Measurements from ENCODE around the gene DEDD. TPM values are rescaled to one million over a fixed set of nuclear protein-coding genes. Genes with fewer than 3 reads are reported as not detected.

Gene DEDD
- total RNA-seq = 43.8 and 45.7 TPM in 2 replicates

GRCh38 chr1:161132410-161133219 lies at the start of gene DEDD:
DEDD (minus strand) TSS chr1:161132667; CDS start chr1:161124462, 8,205 bp downstream.

GRCh38 chr1:161177112-161177935 lies 44.9 kb upstream of the DEDD start, which contains the start of gene B4GALT3:
B4GALT3 (minus strand) TSS chr1:161177507; CDS start chr1:161176060, 1,447 bp downstream.

GRCh38 chr1:161165742-161166668 lies 33.5 kb upstream of the DEDD start, which contains the start of gene PPOX:
PPOX (plus strand) TSS chr1:161166426; CDS start chr1:161166848, 422 bp downstream.

GRCh38 chr1:161159087-161159912 lies 26.8 kb upstream of the DEDD start, which contains the start of gene USP21:
USP21 (plus strand) TSS chr1:161159500; CDS start chr1:161160641, 1,141 bp downstream.

GRCh38 chr1:161153682-161154337 lies 21.3 kb upstream of the DEDD start, which contains the start of gene UFC1:
UFC1 (plus strand) TSS chr1:161153978; CDS start chr1:161153998, 20 bp downstream.

GRCh38 chr1:161117759-161118581 lies 14.5 kb downstream of the DEDD start, which contains the start of the genes NIT1 and PFDN2:
NIT1 (plus strand) TSS chr1:161118105; CDS start chr1:161118177, 72 bp downstream.
PFDN2 (minus strand) TSS chr1:161118037; CDS start chr1:161118026, 11 bp downstream.

GRCh38 chr1:161098210-161099068 lies 34.0 kb downstream of the DEDD start, which contains the start of gene KLHDC9:
KLHDC9 (plus strand) TSS chr1:161098361; CDS start chr1:161098536, 175 bp downstream.

GRCh38 chr1:161089251-161089924 lies 43.1 kb downstream of the DEDD start, which contains the start of gene NECTIN4:
NECTIN4 (minus strand) TSS chr1:161089558; CDS start chr1:161089296, 262 bp downstream.

Small RNA genes within 50 kb of the gene (small RNA-seq; reads per million reads assigned to genes)
- gene RF01225 = not detected

Other genes with a start within 250 kb of the DEDD start
- not detected in 2 replicates for gene ITLN1, start 247.5 kb downstream of the DEDD start, total RNA-seq
- not detected in 2 replicates for gene ITLN2, start 177.9 kb downstream of the DEDD start, total RNA-seq
- 144 and 239 TPM in 2 replicates for gene F11R, start 111.5 kb downstream of the DEDD start, total RNA-seq
- gene TSTD1, start 93.7 kb downstream of the DEDD start, total RNA-seq = 2.4 and 3.6 TPM in 2 replicates
- gene USF1, start 86.7 kb downstream of the DEDD start, total RNA-seq = 72.8 and 82.5 TPM in 2 replicates
- gene ARHGAP30, start 62.8 kb downstream of the DEDD start, total RNA-seq = not detected in 2 replicates
- gene NECTIN4, start 43.1 kb downstream of the DEDD start, total RNA-seq = under 0.01 and 0.65 TPM in 2 replicates
- gene KLHDC9, start 34.3 kb downstream of the DEDD start, total RNA-seq = 0.86 and 1.3 TPM in 2 replicates
- 34.3 and 40.9 TPM in 2 replicates for gene PFDN2, start 14.6 kb downstream of the DEDD start, total RNA-seq
- 11.8 and 13.9 TPM in 2 replicates for gene NIT1, start 14.6 kb downstream of the DEDD start, total RNA-seq
- 105 and 120 TPM in 2 replicates for gene UFC1, start 21.3 kb upstream of the DEDD start, total RNA-seq
- 5.9 and 6.2 TPM in 2 replicates for gene USP21, start 26.8 kb upstream of the DEDD start, total RNA-seq
- gene PPOX, start 33.8 kb upstream of the DEDD start, total RNA-seq = 15.6 and 15.7 TPM in 2 replicates
- gene B4GALT3, start 44.8 kb upstream of the DEDD start, total RNA-seq = 37.6 and 39.5 TPM in 2 replicates
- 14.0 and 44.2 TPM in 2 replicates for gene ADAMTS4, start 66.4 kb upstream of the DEDD start, total RNA-seq
- 98.6 and 115 TPM in 2 replicates for gene NDUFS2, start 69.7 kb upstream of the DEDD start, total RNA-seq
- not detected in 2 replicates for gene FCER1G, start 82.6 kb upstream of the DEDD start, total RNA-seq
- gene APOA2, start 91.0 kb upstream of the DEDD start, total RNA-seq = not detected in 2 replicates
- 16.0 and 18.2 TPM in 2 replicates for gene TOMM40L, start 93.4 kb upstream of the DEDD start, total RNA-seq
- not detected in 2 replicates for gene NR1I3, start 105.5 kb upstream of the DEDD start, total RNA-seq
- gene PCP4L1, start 126.1 kb upstream of the DEDD start, total RNA-seq = not detected in 2 replicates
- 0.33 and 0.86 TPM in 2 replicates for gene MPZ, start 177.3 kb upstream of the DEDD start, total RNA-seq
- 26.1 and 65.9 TPM in 2 replicates for gene SDHC, start 181.7 kb upstream of the DEDD start, total RNA-seq
- gene CFAP126, start 235.2 kb upstream of the DEDD start, total RNA-seq = not detected in 2 replicates

Measured in vein endothelial cell (primary cell).